Activated CD4-positive, alpha-beta T cell treated with anti-CD3 and anti-CD28 coated beads, Interleukin-2, Interleukin-4, amounts not matched to agents 100 ng/mL and 50 ng/mL, durations not matched to agents 16 hours and 8 hours (primary cell): ENCODE measurements around the gene CAMK2G.
"Not testable (repeated sequence)": the region's sequence is repeated elsewhere in the genome, so short reads cannot be mapped to it uniquely, and the experiment has no call there.

Experiments used
- DNase-seq: peaks from one replicate; pipeline ENCODE4 v3.0.0-alpha.2; 2020; ENCODE audit warnings: low spot score

CAMK2G gene

DNA sequence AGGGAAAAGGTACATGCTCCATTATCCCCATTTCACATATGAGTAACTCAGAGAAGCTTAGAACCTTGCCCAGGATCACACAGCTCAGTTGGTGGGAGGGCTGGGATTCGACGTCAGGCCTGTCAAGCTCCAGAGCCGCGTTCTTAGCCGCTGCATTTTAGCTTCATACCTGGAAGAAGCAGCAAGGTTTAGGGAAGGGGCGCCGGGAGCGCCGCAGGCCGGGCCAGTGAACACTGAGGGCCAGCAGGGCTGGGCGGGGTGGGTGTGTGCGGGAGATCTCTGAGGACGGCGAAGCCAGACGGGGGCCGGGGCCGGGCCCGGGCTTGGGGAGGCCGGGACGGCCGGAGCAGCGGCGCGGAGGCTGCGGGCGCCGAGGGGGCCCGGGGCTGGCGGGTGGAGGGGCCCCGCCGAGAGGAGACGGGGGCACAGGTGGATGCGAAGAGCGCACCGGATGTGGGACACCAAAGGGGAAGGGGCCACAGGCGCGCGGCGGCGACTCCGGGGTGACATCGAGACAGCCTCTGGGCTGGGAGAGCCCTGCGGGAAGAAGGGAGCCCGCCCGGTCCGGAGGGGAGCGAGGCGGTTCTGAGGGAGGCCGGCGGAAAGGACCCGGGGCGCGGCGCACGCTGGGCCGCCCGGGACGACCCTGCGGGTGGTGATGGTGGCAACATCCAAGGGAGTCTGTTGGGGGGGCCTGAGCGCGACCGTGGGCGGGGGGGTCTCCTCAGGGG, 63.5 kb downstream of the CAMK2G start:
- peak; percentile 50 for DNase-seq

DNA sequence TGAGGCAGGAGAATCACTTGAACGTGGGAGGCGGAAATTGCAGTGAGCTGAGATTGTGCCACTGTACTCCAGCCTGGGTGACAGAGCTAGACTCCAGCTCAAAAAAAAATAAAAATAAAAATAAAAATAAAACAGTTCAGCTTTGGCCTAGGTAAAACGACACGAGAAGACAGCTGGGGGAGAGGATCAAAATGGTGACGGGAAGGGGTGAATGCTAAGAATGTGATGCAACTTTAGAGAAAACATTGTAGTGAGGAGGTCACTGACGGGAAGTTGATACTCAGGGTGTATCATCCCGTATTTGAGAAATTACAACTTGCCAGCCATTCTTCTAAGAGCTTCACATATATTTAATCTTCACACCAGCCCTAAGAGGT, 64.0 kb downstream of the CAMK2G start:
- peak; percentile 27 for DNase-seq

DNA sequence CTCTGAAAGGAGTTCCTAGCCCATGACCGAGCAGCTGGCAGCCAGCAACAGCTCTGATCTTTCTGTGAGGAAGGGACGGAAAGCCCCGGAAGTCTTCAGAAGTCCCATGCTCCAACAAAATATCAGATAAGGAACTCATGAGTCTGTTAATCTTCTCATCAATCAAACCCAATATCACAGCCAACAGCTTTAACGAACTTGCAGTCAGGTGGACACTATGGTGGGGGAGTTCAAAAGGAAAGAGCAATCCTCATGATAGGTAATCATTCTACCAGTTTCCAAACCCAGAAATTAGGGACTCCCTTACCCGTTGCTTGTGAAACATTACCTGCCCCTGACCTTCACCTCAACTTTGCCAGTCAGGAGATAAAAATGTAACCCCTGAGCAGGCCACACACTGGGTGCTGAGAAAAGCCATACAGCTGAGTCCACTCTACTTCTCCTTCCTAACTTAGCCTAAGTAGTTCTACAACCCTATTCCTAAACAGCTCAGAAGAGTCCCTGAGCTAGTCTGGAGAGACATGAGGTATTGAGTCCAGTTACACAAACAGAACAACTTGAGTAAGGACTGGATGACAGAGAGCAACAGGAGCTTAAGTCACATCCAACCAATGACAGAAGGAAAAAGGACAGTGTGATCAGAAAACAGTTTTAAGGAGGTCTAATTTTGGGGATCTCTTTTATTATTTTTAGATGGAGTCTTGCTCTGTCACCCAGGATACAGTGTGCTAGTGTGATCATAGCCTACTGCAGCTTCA, 65.1 kb downstream of the CAMK2G start:
- DNase-seq, result no peak

DNA sequence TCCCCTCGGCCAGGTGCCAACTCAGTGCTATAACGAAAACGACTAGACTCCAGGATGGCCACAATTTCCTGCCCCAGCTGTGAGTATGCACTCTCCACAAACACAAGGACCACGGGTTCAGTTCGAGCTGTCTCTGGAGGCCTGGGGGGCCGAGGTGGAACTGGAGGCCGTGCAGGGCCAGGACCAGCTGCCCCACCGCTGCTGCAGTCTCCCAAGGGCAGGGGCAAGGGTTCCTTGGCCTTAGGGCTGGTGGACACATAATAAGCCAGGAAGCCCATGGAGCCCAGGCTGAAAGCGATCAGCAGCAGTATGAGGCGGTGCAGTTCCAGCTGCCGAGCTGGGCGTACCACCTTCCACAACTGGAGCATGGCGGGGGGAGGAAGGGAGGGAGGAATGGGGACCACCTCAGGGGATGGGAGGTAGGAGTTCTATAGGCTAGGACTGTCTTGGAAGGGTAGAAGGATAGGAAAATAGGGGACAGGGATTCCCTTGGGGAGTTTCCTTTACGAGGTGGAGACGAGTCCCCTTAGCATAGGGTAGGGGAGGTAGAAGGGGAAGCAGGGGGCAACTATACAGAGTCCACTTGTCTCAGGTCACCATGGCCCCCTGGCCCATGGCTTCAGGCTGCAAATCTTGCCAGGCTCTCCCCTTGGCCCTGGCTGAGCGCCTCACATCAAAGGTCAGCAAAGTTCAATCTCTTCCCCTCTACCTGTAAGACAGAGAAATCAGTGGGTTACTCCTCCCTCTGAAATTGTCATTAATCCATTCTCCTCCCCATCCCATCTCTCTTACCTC, 66.1 kb downstream of the CAMK2G start:
- DNase-seq, result no peak

DNA sequence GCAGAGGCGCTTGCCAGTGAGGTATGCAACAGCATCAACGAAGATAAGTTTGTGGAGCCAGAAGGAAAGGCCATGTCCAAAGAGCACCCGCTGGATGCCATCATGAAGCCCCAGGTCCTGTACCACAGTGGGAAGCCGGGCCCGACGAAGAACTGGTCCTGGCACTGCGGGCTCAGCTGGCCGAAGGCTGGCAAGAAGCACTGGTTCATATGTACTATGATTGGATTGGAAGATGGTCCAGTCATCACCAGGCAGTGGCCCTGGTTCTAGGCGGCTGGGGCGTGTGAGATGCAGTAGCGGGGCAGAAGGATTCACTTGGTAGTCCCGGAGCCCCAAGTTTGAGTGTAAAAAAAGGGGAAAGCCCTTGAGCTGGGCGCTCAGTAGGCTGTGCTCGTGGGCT, 66.9 kb downstream of the CAMK2G start:
- no peak for DNase-seq

DNA sequence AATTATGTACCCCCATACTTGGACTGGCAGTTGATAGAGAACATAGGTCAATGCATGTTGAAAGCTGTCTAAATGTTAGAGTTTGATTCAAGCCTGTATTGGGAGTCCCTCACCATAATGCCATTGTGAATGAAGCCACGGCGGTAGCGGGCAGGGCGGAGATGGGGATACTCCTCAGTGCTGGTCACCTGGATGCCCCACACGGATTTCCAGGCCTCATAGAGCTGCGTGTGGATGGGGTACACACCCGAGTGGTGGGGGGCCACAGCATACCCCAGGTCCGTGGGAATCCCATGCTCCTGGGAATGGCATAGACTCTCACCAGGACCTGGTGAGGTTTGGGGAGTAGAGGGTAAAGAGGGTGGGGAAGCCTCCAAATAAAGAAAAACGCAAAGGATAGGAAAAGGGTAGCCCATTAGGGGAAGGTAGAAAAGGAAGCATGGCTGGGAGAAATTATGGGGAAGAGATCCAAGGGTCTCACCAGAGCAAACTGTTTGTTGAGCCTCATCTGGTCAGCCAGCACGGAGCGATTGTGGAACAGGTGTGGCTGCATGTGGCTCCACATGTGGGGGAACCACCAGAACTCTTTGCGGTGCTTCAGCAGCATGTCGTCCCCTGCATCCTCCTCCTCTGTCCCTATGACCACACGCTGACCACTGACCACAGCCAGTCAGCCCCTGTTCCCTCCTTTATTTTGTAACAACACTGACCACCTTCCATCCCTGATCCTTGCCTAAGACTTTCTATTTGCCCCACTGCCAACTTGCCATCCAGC, 68.0 kb downstream of the CAMK2G start:
- no peak for DNase-seq

DNA sequence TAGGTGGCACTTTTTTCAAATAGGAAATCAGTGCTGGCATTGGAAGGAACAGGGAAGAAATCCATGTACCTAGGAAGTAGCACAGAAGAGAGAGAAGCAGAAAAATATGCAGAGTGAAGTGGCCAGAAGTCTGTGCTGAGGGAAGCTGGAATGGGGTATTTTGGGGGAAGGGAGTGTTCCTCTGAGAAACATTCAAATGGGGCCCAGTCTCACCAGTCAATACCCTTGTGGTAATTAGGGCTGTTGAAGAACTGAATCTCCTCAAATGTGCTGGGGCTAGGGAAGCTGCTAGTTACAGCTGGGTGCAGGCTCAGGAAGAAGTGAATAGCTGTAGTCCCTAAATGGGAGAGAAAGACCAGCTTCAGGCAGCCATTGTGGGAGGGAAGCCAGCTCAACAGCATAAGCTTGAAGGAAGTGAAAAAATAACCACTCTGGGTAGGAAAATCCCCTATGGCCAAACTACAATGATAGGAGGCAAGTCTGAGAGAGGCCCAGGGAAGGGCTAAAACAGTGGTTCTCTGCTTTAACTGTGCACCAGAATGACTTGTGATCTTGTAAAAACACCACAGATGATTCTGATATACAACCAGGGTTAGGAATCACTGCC, 70.6 kb downstream of the CAMK2G start:
- peak; percentile 27 for DNase-seq

DNA sequence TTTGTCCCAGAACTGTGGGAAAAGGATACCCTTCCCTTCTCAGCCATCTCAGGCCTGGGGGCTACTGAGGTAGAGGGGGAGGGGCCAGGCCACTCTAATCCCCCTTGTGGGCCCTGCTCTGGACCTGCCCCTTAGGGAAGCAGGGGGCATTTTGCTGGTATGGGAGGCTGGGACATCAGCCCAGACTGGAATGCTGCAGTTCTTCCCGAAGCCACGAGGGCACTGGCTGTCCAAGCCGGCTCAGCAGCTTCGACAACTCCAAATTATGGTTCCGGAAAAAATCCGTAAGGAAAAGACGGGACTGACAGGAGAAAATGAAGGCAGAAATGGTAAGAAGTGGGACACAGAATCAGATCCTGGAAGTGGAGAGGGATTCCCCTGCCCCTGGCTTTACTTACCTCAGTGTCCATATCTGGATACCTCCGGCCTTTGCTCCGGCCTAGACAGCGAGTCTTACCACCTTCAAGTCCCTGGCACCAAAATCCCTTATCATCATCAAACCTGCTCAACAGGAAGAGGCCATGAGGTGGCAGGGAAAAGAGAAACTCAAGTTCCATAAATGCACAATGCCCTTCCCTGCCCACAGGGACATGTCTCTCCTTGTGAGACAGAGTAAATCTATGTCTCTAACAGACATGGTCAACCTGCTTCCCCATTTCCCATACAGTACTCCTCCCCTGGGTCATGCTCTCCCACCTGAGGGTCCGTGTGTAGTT, 71.9 kb downstream of the CAMK2G start:
- DNase-seq, result no peak

DNA sequence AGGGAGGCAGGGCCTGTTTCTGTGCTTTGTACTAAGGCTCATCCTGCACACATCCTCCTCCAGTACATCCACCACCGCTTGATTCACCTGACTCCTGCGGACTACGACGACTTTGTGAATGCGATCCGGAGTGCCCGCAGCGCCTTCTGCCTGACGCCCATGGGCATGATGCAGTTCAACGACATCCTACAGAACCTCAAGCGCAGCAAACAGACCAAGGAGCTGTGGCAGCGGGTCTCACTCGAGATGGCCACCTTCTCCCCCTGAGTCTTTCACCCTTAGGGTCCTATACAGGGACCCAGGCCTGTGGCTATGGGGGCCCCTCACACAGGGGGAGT, 73.1 kb downstream of the CAMK2G start:
- no peak for DNase-seq

DNA sequence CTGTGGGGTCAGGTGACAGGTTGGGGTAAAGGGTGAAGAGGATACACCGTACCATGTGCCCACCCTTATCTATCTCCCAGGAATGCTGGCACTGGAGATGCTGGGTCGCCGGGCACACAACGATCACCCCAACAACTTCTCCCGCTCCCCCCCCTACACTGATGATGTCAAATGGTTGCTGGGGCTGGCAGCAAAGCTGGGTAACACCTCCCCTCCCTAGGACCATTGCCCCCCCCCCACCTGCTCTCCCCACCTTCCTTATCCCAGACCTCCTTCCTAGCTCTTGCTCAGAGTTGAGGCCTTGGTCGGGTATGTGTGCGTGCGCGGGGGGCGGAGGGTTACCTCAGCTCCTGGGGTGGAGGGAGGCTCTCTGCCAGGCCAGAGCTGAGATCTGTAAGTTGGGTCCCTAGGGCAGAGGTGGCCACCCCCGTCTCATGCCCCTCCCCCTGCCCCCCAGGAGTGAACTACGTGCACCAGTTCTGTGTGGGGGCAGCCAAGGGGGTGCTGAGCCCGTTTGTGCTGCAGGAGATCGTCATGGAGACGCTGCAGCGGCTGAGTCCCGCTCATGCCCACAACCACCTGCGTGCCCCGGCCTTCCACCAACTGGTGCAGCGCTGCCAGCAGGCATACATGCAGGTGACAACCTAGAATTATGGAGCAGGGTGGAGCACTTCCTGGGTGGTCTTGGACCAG, 73.6 kb downstream of the CAMK2G start:
- DNase-seq, result no peak

DNA sequence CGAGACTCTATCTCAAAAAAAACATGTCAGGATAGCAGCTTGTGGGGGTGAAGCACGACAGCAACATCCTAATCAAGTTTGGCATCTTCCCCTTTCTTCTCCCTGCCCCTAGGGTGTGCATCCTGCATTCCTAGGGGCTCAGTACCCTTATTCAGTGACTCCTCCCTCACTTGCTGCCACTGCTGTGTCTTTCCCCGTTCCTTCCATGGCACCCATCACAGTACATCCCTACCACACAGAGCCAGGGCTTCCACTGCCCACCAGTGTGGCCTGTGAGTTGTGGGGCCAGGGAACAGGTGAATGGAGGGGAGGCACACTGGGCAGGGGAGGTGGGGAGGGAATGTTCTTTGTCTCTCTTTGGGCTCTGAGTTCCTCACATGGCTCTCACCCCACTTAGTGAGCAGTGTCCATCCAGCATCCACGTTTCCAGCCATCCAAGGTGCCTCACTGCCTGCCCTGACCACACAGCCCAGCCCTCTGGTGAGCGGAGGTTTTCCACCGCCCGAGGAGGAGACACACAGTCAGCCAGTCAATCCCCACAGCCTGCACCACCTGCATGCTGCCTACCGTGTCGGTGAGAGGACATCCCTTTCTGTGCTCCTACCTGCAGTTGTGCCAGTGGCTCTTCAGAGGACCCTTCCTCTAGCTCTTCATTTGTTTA, 74.3 kb downstream of the CAMK2G start:
- DNase-seq, result no peak

DNA sequence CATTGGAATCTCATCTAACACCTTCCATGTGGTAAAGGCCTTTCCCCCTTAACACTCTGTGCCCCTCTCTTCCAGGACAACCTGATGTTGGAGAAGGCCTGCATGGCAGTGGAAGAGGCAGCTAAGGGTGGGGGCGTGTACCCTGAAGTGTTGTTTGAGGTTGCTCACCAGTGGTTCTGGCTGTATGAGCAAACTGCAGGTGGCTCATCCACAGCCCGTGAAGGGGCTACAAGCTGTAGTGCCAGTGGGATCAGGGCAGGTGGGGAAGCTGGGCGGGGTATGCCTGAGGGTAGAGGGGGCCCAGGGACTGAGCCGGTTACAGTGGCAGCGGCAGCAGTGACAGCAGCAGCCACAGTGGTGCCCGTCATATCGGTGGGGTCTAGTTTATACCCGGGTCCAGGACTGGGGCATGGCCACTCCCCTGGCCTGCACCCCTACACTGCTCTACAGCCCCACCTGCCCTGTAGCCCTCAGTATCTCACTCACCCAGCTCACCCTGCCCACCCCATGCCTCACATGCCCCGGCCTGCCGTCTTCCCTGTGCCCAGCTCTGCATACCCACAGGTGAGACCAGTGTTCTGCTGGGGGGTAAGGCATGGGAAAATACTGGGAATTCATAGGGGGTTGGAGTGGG, 75.3 kb downstream of the CAMK2G start:
- DNase-seq, result no peak

DNA sequence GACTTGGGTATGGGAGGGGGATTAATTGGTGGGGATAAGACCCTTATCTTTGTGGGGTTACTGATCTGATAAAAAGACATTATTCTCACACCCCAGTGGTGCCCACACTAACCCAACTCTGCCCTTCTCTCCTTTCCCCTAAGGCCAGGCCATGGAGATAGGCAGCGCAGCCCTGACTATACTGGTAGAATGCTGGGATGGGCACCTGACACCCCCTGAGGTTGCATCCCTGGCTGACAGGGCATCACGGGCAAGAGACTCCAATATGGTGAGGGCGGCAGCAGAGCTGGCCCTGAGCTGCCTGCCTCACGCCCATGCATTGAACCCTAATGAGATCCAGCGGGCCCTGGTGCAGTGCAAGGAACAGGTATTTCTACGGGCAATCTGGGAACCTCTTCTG, 76.3 kb downstream of the CAMK2G start:
- DNase-seq, result no peak

DNA sequence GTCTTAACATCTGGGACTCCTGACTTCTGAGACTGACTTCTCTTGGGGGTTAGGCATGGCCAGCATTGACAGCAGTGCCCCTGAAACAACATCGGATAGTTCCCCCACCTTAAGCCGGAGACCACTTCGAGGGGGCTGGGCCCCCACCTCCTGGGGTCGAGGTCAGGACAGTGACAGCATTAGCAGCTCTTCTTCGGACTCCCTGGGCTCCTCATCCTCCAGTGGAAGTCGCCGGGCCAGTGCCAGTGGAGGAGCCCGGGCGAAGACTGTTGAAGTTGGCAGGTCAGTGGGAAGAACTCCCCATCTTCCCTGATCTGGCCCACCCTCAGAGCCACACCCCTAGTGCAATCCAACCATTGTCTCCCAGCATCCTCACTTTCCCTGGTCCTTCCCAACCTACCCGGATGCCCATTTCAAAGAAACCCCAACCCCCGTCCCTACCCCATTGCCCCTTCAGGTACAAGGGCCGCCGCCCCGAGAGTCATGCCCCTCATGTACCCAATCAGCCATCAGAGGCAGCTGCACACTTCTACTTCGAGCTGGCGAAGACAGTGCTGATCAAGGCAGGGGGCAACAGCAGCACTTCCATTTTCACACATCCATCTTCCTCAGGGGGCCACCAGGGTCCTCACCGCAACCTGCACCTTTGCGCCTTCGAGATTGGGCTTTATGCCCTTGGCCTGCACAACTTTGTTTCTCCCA, 76.9 kb downstream of the CAMK2G start:
- DNase-seq, result no peak

DNA sequence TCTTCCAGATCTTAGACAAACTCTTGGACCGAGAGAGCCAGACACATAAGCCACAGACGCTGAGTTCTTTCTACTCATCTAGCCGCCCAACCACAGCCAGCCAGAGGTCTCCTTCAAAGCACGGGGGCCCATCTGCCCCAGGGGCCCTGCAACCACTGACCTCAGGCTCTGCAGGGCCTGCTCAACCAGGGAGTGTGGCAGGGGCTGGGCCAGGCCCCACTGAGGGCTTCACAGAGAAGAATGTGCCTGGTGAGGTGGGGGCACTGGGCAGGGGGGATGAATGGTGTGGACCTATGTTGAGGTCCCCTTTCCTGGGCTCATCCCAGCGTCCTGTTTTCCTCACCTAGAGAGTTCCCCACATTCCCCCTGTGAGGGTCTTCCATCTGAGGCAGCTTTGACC, 77.6 kb downstream of the CAMK2G start:
- DNase-seq, result no peak

DNA sequence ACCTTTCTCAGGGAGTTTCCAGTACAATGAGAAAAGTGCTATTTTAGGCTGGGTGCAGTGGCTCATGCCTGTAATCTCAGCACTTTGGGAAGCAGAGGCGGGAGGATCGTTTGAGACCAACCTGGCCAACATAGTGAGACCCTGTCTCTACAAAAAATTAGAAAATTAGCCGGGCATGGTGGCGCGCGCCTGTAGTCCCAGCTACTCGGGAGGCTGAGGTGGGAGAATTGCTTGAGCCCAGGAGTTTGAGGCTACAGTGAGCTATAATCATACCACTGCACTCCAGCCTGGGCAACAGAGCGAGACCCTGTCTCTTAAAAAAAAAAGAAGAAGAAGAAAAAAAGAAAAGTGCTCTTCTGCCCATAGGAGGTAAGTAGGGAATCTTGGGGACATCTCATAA, 78.3 kb downstream of the CAMK2G start:
- not testable (repeated sequence) for DNase-seq

DNA sequence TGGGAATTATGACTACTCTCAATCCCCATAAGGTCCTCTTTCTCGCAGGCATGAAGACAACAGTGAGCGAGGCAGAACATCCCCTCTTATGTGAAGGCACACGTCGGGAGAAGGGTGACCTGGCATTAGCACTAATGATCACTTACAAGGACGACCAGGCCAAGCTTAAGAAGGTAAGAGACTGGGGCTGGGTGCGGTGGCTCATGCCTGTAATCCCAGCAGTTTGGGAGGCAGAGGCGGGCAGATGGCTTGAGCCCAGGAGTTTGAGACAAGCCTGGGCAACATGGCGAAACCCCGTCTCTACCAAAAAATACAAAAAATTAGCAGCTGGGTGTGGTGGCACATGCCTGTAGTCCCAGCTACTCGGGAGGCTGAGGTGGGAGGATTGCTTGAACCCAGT, 78.9 kb downstream of the CAMK2G start:
- not testable (repeated sequence) for DNase-seq

DNA sequence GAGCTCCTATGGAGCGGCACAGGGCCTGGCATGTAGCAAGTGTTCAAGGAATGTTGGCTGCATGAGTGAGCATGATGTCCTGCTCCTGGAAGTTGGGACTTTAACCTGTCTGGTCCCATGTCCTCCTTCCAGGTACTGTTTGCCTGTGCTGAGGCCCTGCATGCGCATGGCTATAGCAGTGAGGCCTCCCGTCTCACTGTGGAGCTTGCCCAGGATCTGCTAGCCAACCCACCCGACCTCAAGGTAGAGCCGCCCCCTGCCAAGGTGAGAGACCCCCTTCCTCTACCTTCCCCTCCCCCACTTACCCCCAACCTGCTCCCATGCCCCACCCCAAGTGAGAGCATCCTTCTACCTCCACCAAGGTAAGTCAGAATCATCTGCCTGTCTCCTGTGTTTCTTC, 80.9 kb downstream of the CAMK2G start:
- DNase-seq, result no peak

DNA sequence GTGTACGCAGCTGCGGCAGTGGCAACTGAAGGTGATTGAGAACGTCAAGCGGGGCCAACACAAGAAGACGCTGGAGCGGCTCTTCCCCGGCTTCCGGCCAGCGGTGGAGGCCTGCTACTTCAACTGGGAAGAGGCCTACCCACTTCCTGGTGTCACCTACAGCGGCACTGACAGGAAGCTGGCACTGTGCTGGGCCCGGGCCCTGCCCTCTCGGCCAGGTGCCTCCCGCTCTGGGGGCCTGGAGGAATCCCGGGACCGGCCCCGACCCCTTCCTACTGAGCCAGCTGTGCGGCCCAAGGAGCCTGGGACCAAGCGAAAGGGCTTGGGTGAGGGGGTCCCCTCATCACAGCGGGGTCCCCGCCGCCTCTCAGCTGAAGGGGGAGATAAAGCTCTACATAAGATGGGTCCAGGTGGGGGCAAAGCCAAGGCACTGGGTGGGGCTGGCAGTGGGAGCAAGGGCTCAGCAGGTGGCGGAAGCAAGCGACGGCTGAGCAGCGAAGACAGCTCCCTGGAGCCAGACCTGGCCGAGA, 82.4 kb downstream of the CAMK2G start:
- DNase-seq, result no peak
